Measurements from ENCODE around the gene SKAP1.

- TF ChIP-seq POLR2A (IDR thresholded peaks at IDR 0.05) = no peak
- TF ChIP-seq CTCF (IDR thresholded peaks at IDR 0.05) = no peak
Observed at GRCh38 chr17:48144976-48145798, 284.8 kb downstream of the SKAP1 start.
